Gastroesophageal sphincter (tissue), 4 donors: Measurements from ENCODE around the gene GNL1. TPM values are rescaled to one million over a fixed set of nuclear protein-coding genes. Genes with fewer than 3 reads are reported as not detected.

Experiments used
- ATAC-seq: fragments of 150-250 bp; one replicate; pipeline ENCODE4 v1.9.1; 2016; ENCODE audit warnings: mild to moderate bottlenecking, moderate library complexity
- H3K27ac ChIP-seq, 4 donors: fragments of 200-600 bp; sonication (generic) in 3 of 4; 1 replicate in 3 of 4; 2 replicates in 1 of 4; pipeline ENCODE4 v1.5.1; 2016 to 2019
- H3K27me3 ChIP-seq: fragments of 200-600 bp; sonication (generic); one replicate; pipeline ENCODE4 v1.5.1; 2019
- H3K36me3 ChIP-seq, 2 donors: fragments of 200-600 bp; sonication (generic); one replicate each; pipeline ENCODE4 v1.5.1; 2019; ENCODE audit warnings: control low read depth in 1 of 2
- H3K4me1 ChIP-seq, 3 donors: fragments of 200-600 bp; sonication (generic); 1 replicate in 2 of 3; 2 replicates in 1 of 3; pipeline ENCODE4 v1.5.1; 2016 to 2019; ENCODE audit warnings: control low read depth in 2 of 3
- H3K4me3 ChIP-seq, 2 donors: fragments of 200-600 bp; sonication (generic); one replicate each; pipeline ENCODE4 v1.5.1; 2019; ENCODE audit warnings: mild to moderate bottlenecking in 1 of 2, moderate library complexity in 1 of 2
- H3K9me3 ChIP-seq, 3 donors: fragments of 200-600 bp; sonication (generic); one replicate each; pipeline ENCODE4 v1.5.1; 2017 to 2019; ENCODE audit warnings: control low read depth in 2 of 3
- CTCF ChIP-seq, 4 experiments: fragments of 200-600 bp in 2 of 4; fragments of 450-650 bp in 2 of 4; sonication (generic) in 1 of 4; IDR thresholded peaks; one replicate each; pipeline ENCODE4 v1.5.1; 2017 to 2019; ENCODE audit warnings: antibody characterized with exemption in 4 of 4, mild to moderate bottlenecking in 2 of 4, moderate library complexity in 2 of 4
- EP300 ChIP-seq: sonication (generic); formaldehyde crosslinking; IDR thresholded peaks from one replicate; pipeline ENCODE4 v1.6.1; 2017; ENCODE audit warnings: antibody characterized with exemption, mild to moderate bottlenecking
- POLR2A ChIP-seq, 2 donors: fragments of 450-650 bp; IDR thresholded peaks; one replicate each; pipeline ENCODE4 v1.6.1; 2017; ENCODE audit warnings: antibody characterized with exemption in 2 of 2, mild to moderate bottlenecking in 2 of 2, moderate library complexity in 1 of 2
- POLR2AphosphoS5 ChIP-seq: sonication (generic); formaldehyde crosslinking; IDR thresholded peaks from one replicate; pipeline ENCODE4 v1.6.1; 2017; ENCODE audit warnings: antibody characterized with exemption
- WGBS, 2 donors: methylation state at CpG; one replicate each; pipeline ENCODE4 v1.1.5; 2018; ENCODE audit warnings: low coverage in 1 of 2; 5-methylcytosine and 5-hydroxymethylcytosine counted together
- total RNA-seq, 4 donors: library from RNA; depleted of rRNA; stranded (reverse); fragments of >200 nt; gene quantifications; one replicate each; pipeline ENCODE4 v1.1.0, GENCODE V29; 2016

The GNL1 gene
- total RNA-seq, 4 donors from 2014 or later = 39.2 to 48.3 (median 42.4) TPM

GRCh38 chr6:30562470-30563425, 6.5 kb upstream of the GNL1 start:
- ATAC-seq = no peak
- WGBS, 2 donors = 92 to 99% methylated on average over 12 of the region's 14 CpGs
- peaks cover 0 to 30% of the 10 kb centered on the region in 2 donors for H3K36me3 ChIP-seq
- TF ChIP-seq POLR2AphosphoS5 (no peak), EP300 (no peak), CTCF (IDR thresholded peaks at IDR 0.05) (no peak), POLR2A (IDR thresholded peaks at IDR 0.05) (no peak)
- H3K27me3 ChIP-seq = no peaks in the 10 kb centered on the region
- H3K4me3 ChIP-seq = no peak overlapping the region
- H3K4me1 ChIP-seq = peaks cover 0 to 16% (median 8%) of the 10 kb centered on the region in 3 donors
- no peaks in the 10 kb centered on the region for H3K9me3 ChIP-seq
- no peak overlapping the region for H3K27ac ChIP-seq

- 80 to 81% methylated on average over 3 of the region's 3 CpGs for WGBS, 2 donors
- no peaks in the 10 kb centered on the region for H3K27me3 ChIP-seq
- no peaks in the 10 kb centered on the region for H3K9me3 ChIP-seq
- peaks cover 0 to 30% of the 10 kb centered on the region in 2 donors for H3K36me3 ChIP-seq
- peaks cover 0 to 22% (median 11%) of the 10 kb centered on the region in 3 donors for H3K4me1 ChIP-seq
- ATAC-seq = no peak
- TF ChIP-seq CTCF (IDR thresholded peaks at IDR 0.05) = no peak
- TF ChIP-seq POLR2AphosphoS5 = no peak
- no peak for TF ChIP-seq EP300
- TF ChIP-seq POLR2A (IDR thresholded peaks at IDR 0.05) = no peak
- no peak overlapping the region for H3K27ac ChIP-seq
- no peak overlapping the region for H3K4me3 ChIP-seq
Measured at GRCh38 chr6:30560930-30561329, 4.6 kb upstream of the GNL1 start.

- no peak for TF ChIP-seq POLR2A (IDR thresholded peaks at IDR 0.05)
- TF ChIP-seq POLR2AphosphoS5 = no peak
- no peak for TF ChIP-seq EP300
- TF ChIP-seq CTCF (IDR thresholded peaks at IDR 0.05) = no peak
- WGBS, 2 donors = 2 to 5% methylated on average over 6 of the region's 6 CpGs
Measured at GRCh38 chr6:30557683-30557981, 1.3 kb upstream of the GNL1 start.

GRCh38 chr6:30556906-30557682, 805 bp upstream of the GNL1 start, which contains the start of gene PRR3:
Gene PRR3 (plus strand): TSS chr6:30557295. CDS start chr6:30557345, 50 bp downstream.
- Histone ChIP-seq H3K9me3 (no peaks in the 10 kb centered on the region), H3K4me1 (peaks cover 0 to 40% (median 18%) of the 10 kb centered on the region in 3 donors), H3K36me3 (peaks cover 0 to 40% of the 10 kb centered on the region in 2 donors), H3K27me3 (no peaks in the 10 kb centered on the region), H3K27ac (peak within 1 kb of the TSS; percentile 90 to 100 (median 98)), H3K4me3 (peak within 1 kb of the TSS; percentile 67 to 96)
- no peak for TF ChIP-seq CTCF (IDR thresholded peaks at IDR 0.05)
- no peak for TF ChIP-seq EP300
- TF ChIP-seq POLR2AphosphoS5 = no peak
- peak; percentile 27 to 43 for TF ChIP-seq POLR2A (IDR thresholded peaks at IDR 0.05)
- ATAC-seq = peak; percentile 88
- whole genome bisulfite sequencing, 2 donors = 0% methylated on average over 23 to 31 of the region's 42 CpGs

More at GRCh38 chr6:30557683-30557981, 1.3 kb upstream of the GNL1 start:
- H3K36me3 ChIP-seq = peaks cover 0 to 40% of the 10 kb centered on the region in 2 donors
- no peaks in the 10 kb centered on the region for H3K9me3 ChIP-seq
- no peaks in the 10 kb centered on the region for H3K27me3 ChIP-seq
- H3K27ac ChIP-seq = peak overlapping the region; percentile 90 to 100 (median 98)
- peaks cover 0 to 40% (median 18%) of the 10 kb centered on the region in 3 donors for H3K4me1 ChIP-seq
- H3K4me3 ChIP-seq = peak overlapping the region; percentile 67 to 96
- ATAC-seq = no peak
